Measurements from ENCODE around the gene RAB34. TPM values are rescaled to one million over a fixed set of nuclear protein-coding genes. Genes with fewer than 3 reads are reported as not detected.

Gene RAB34
- total RNA-seq, 1 experiment from 2014 or later = 189 TPM

- H3K79me2 ChIP-seq (ENCODE audit: insufficient read depth, low read length) = peaks cover 16% of the 10 kb centered on the region; the same call in 1 of the 2 replicates
- H3K4me1 ChIP-seq (ENCODE audit: insufficient read depth, low read length) = peaks cover 5% of the 10 kb centered on the region; the same call in 1 of the 2 replicates
- no CpG with 5 or more reads among the region's 18 CpGs for WGBS (ENCODE audit: extremely low coverage, insufficient read length, low lambda C conversion rate)
- DNase-seq = peak; percentile 49
- H3K23me2 ChIP-seq (ENCODE audit: insufficient read length, low read depth, low read length, poor library complexity, severe bottlenecking) = peaks cover 8% of the 10 kb centered on the region
- H3K14ac ChIP-seq (ENCODE audit: insufficient read depth, low read length) = no peak overlapping the region
- peaks cover 14 to 31% of the 10 kb centered on the region in 2 experiments for H3K4me1 Mint-ChIP-seq
- H4K20me1 ChIP-seq (ENCODE audit: control insufficient read depth, insufficient read depth, insufficient read length) = no peaks in the 10 kb centered on the region
- no peak overlapping the region for H3K23ac ChIP-seq (ENCODE audit: insufficient read length, low read depth, low read length)
- no peak overlapping the region for H2BK20ac ChIP-seq (ENCODE audit: low read depth, low read length, poor library complexity, severe bottlenecking)
- no peak overlapping the region for H2BK15ac ChIP-seq (ENCODE audit: low read depth, low read length)
- H3K27me3 ChIP-seq (ENCODE audit: insufficient read depth, low read length) = no peaks in the 10 kb centered on the region
- H3K36me3 Mint-ChIP-seq (ENCODE audit: insufficient read depth in 1 of 3, low read depth in 3 of 3) = peaks cover 47 to 74% (median 47%) of the 10 kb centered on the region in 3 experiments
- peak overlapping the region in 1 of 2 experiments; percentile 44; a peak in 1 of 5 replicates for H3K4me3 Mint-ChIP-seq
- H4K5ac ChIP-seq (ENCODE audit: insufficient read length, low read depth, low read length) = no peak overlapping the region
- peak overlapping the region in 1 of 3 experiments; percentile 94; a peak in 5 of 7 replicates for H3K27ac Mint-ChIP-seq
- H3T11ph ChIP-seq (ENCODE audit: low read length) = no peak overlapping the region
- H2AK5ac ChIP-seq (ENCODE audit: insufficient read length, low read length) = no peak overlapping the region
- H3K18ac ChIP-seq (ENCODE audit: insufficient read length, low read depth, low read length) = no peak overlapping the region
- no peak overlapping the region for H2BK120ac ChIP-seq (ENCODE audit: low read depth, low read length, poor library complexity, severe bottlenecking)
- H3K27ac ChIP-seq (ENCODE audit: insufficient read length, low read depth, low read length) = no peak overlapping the region
- no peak overlapping the region for H3K56ac ChIP-seq (ENCODE audit: insufficient read length, low read depth, low read length)
- H2BK12ac ChIP-seq (ENCODE audit: insufficient read length, low read depth, low read length) = no peak overlapping the region
- no peaks in the 10 kb centered on the region for H3K79me1 ChIP-seq (ENCODE audit: insufficient read depth, low read depth, low read length, poor library complexity, severe bottlenecking)
- no peak overlapping the region for H3K9ac ChIP-seq (ENCODE audit: extremely low read depth, insufficient read length, low read length)
- no peak overlapping the region for H3K4me2 ChIP-seq (ENCODE audit: insufficient read depth, insufficient read length, low read length)
- H3K4ac ChIP-seq (ENCODE audit: low read depth, low read length) = no peak overlapping the region
- H2BK5ac ChIP-seq (ENCODE audit: insufficient read length, low read length) = no peak overlapping the region
- no peak overlapping the region for H2AFZ ChIP-seq (ENCODE audit: low read length)
- H3K9me3 Mint-ChIP-seq = no peaks in the 10 kb centered on the region
- no peaks in the 10 kb centered on the region; the same call in none of the 2 replicates for H3K27me3 Mint-ChIP-seq (ENCODE audit: low read depth)
- no peak overlapping the region for H4K91ac ChIP-seq (ENCODE audit: insufficient read length, low read depth, low read length)
- H3K9me3 ChIP-seq (ENCODE audit: control insufficient read depth, low read depth, low read length) = no peaks in the 10 kb centered on the region
- no peak overlapping the region for H4K8ac ChIP-seq (replicated peaks; ENCODE audit: insufficient read length, low read depth, low read length)
- TF ChIP-seq CTCF (conservative IDR thresholded peaks at IDR 0.05) = no peak
Observed at GRCh38 chr17:28748852-28749515, 31.3 kb upstream of the RAB34 start.

Measured in H9 (cell line).